Thyroid gland (tissue), 4 donors: ENCODE measurements around the gene PPP1R8.

Experiments used
- POLR2A ChIP-seq, 2 donors: fragments of 450-650 bp; IDR thresholded peaks; one replicate each; pipeline ENCODE4 v1.6.1; 2017; ENCODE audit warnings: antibody characterized with exemption in 2 of 2, mild to moderate bottlenecking in 2 of 2, moderate library complexity in 1 of 2
- TF ChIP-seq, protein P1 (sequence below), 6 experiments: fragments of 200-600 bp in 3 of 6; fragments of 450-650 bp in 3 of 6; sonication (generic) in 3 of 6; IDR thresholded peaks; one replicate each; pipeline ENCODE4 v1.5.1; 2016 to 2019; ENCODE audit warnings: antibody characterized with exemption in 6 of 6, mild to moderate bottlenecking in 2 of 6, inconsistent platforms in 1 of 6, moderate library complexity in 1 of 6

DNA sequence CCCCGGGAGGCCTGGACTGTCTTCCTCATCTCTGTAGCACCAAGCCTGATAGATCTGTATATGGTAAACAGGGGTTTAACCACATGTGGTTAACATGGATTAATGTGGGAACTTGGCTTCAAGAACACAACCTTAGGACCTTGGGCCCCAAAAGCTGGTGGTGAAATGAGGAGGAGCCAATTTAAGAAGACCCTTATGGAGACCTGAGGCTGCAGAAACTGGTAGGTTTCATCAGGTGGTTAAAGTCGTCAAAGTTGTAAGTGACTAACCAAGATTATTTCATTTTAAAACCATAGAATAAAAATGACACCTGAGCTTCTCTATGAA is 55.7 kb downstream of the PPP1R8 start:
- TF ChIP-seq, protein P1, sequence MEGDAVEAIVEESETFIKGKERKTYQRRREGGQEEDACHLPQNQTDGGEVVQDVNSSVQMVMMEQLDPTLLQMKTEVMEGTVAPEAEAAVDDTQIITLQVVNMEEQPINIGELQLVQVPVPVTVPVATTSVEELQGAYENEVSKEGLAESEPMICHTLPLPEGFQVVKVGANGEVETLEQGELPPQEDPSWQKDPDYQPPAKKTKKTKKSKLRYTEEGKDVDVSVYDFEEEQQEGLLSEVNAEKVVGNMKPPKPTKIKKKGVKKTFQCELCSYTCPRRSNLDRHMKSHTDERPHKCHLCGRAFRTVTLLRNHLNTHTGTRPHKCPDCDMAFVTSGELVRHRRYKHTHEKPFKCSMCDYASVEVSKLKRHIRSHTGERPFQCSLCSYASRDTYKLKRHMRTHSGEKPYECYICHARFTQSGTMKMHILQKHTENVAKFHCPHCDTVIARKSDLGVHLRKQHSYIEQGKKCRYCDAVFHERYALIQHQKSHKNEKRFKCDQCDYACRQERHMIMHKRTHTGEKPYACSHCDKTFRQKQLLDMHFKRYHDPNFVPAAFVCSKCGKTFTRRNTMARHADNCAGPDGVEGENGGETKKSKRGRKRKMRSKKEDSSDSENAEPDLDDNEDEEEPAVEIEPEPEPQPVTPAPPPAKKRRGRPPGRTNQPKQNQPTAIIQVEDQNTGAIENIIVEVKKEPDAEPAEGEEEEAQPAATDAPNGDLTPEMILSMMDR (IDR thresholded peaks at IDR 0.05): no peak
- TF ChIP-seq POLR2A (IDR thresholded peaks at IDR 0.05): no peak
